GM12878 (cell line): ENCODE measurements around the gene NHERF2. TPM values are rescaled to one million over a fixed set of nuclear protein-coding genes. Genes with fewer than 3 reads are reported as not detected.
A peak's percentile ranks its signal among the peaks of the same experiment; 100 is the strongest.
"Not testable (repeated sequence)": the region's sequence is repeated elsewhere in the genome, so short reads cannot be mapped to it uniquely, and the experiment has no call there.

Experiments used
- ATAC-seq: fragments of 200-7000 bp; cut with Tn5 transposase; 3 replicates; pipeline ENCODE4 v1.9.1; 2020; ENCODE audit warnings: mild to moderate bottlenecking, moderate library complexity
- BruUV-seq: library from RNA; stranded (reverse); fragments of 400-500 nt; replicated peaks from 2 replicates; lab custom pipeline; 2021; lab: Mats Ljungman, UMichigan
- CTCF ChIA-PET: fragments of 300-600 bp; sonication (Branson Sonifier 250); formaldehyde crosslinking; extraction: SDS; loops from one replicate; lab custom pipeline; 2021; ENCODE audit warnings: inconsistent platforms; lab: Yijun Ruan, JAX
- POLR2A ChIA-PET: fragments of 350-600 bp; formaldehyde crosslinking; extraction: SDS; loops from one replicate; lab custom pipeline; 2021; ENCODE audit warnings: inconsistent platforms; lab: Charles Lee
- RAD21 ChIA-PET: fragments of 300-600 bp; sonication (Branson Sonifier 250); formaldehyde crosslinking; loops from one replicate; lab custom pipeline; 2023; ENCODE audit warnings: antibody characterized with exemption; ENCODE audit not compliant: unreplicated experiment; lab: Charles Lee
- SMC1A ChIA-PET: fragments of 300-600 bp; sonication (Branson Sonifier 250); formaldehyde crosslinking; loops from one replicate; lab custom pipeline; 2023; ENCODE audit not compliant: unreplicated experiment, uncharacterized antibody; lab: Charles Lee
- DNase-seq: peaks from one replicate; pipeline ENCODE4 v3.0.0-alpha.2; 2011; ENCODE audit warnings: low read depth, low spot score
- FAIRE-seq: peaks from 3 replicates; lab custom pipeline; 2011; peaks lifted over from hg19 to GRCh38; lab: Jason Lieb, UNC
- H2AFZ ChIP-seq: 2 replicates; pipeline ENCODE4 v1.6.0; 2011; ENCODE audit warnings: low read depth, low read length, control low read depth; ENCODE audit not compliant: control insufficient read depth
- H3K27ac ChIP-seq: 2 replicates; pipeline ENCODE4 v1.5.1; 2011; ENCODE audit warnings: control low read depth; ENCODE audit not compliant: control insufficient read depth, insufficient read depth
- H3K27me3 ChIP-seq, 2 experiments: replicated peaks in 1 of 2; 2 replicates each; pipeline versions ENCODE4 v1.6.0 to v1.6.1; 2011; ENCODE audit warnings: low read length in 1 of 2; ENCODE audit not compliant: control insufficient read depth in 2 of 2, insufficient read depth in 2 of 2
- H3K36me3 ChIP-seq, 2 experiments: 2 replicates each; pipeline ENCODE4 v1.5.1; 2011; ENCODE audit warnings: low read length in 1 of 2; ENCODE audit not compliant: control insufficient read depth in 2 of 2, insufficient read depth in 2 of 2
- H3K4me1 ChIP-seq: 2 replicates; pipeline ENCODE4 v1.6.1; 2011; ENCODE audit warnings: mild to moderate bottlenecking, low read length, moderate library complexity, mixed read lengths; ENCODE audit not compliant: control insufficient read depth, insufficient read depth
- H3K4me2 ChIP-seq: 2 replicates; pipeline ENCODE4 v1.6.0; 2011; ENCODE audit warnings: control low read depth; ENCODE audit not compliant: control insufficient read depth, insufficient read depth
- H3K4me3 ChIP-seq: fragments of 200-600 bp; sonication (generic); 2 replicates; pipeline ENCODE4 v1.5.1; 2016
- H3K79me2 ChIP-seq: 2 replicates; pipeline ENCODE4 v1.6.0; 2011; ENCODE audit warnings: low read length; ENCODE audit not compliant: control insufficient read depth, insufficient read depth
- H3K9ac ChIP-seq: 2 replicates; pipeline ENCODE4 v1.8.0; 2011; ENCODE audit warnings: low read length, control low read depth, mixed read lengths; ENCODE audit not compliant: control insufficient read depth, insufficient read depth
- H3K9me3 ChIP-seq: replicated peaks from 3 replicates; pipeline ENCODE4 v1.5.1; 2011; ENCODE audit warnings: mild to moderate bottlenecking, low read length; ENCODE audit not compliant: control insufficient read depth, insufficient read depth
- H4K20me1 ChIP-seq: 2 replicates; pipeline ENCODE4 v1.6.0; 2011; ENCODE audit not compliant: control insufficient read depth, insufficient read depth
- KAT2A ChIP-seq: conservative IDR thresholded peaks from 2 replicates; pipeline ENCODE4 v1.6.1; 2011; ENCODE audit warnings: low read depth, low read length; ENCODE audit not compliant: control insufficient read depth
- MYB ChIP-seq: fragments of 150-350 bp; IDR thresholded peaks from 2 replicates; pipeline ENCODE4 v1.6.1; 2014; ENCODE audit warnings: mild to moderate bottlenecking, low read depth, low read length, borderline replicate concordance
- NBN ChIP-seq: fragments of 450-650 bp; IDR thresholded peaks from 2 replicates; pipeline ENCODE4 v1.6.1; 2016
- RB1 ChIP-seq: fragments of 450-650 bp; formaldehyde crosslinking; IDR thresholded peaks from 2 replicates; pipeline ENCODE4 v1.6.1; 2017; ENCODE audit warnings: mild to moderate bottlenecking, borderline replicate concordance
- SMAD5 ChIP-seq: IDR thresholded peaks from 2 replicates; pipeline ENCODE4 v1.6.1; 2016; ENCODE audit warnings: antibody characterized with exemption, low read depth
- STAT3 ChIP-seq: IDR thresholded peaks from 2 replicates; pipeline ENCODE4 v1.6.1; 2011; ENCODE audit warnings: low read depth, low read length, improper control_type of control experiment
- WGBS: methylation state at CpG from one replicate; pipeline ENCODE4 v1.1.6; 2016; ENCODE audit warnings: low lambda C conversion rate; ENCODE audit not compliant: insufficient replicate concordance, insufficient coverage; ENCODE audit errors: missing lambda C conversion rate; 5-methylcytosine and 5-hydroxymethylcytosine counted together
- in situ Hi-C: fragments of 300-500 bp; cut with MboI; formaldehyde crosslinking; loops from 9 replicates; pipeline ENCODE4 v1.14.3; 2018; ENCODE audit warnings: mixed read lengths
- intact Hi-C: fragments of 100-400 bp; cut with micrococcal nuclease; formaldehyde crosslinking; loops from one replicate; pipeline ENCODE4 v1.14.2; 2022; ENCODE audit not compliant: unreplicated experiment
- polyA plus RNA-seq, 11 experiments: library from polyadenylated mRNA; depleted of rRNA in 4 of 11; unstranded in 6 of 11; stranded (reverse) in 5 of 11; fragments of >200 nt; fragmentation: Nextera tagmentation in 4 of 11; fragmentation: Illumina TruSeq in 1 of 11; extraction: Ambion mirVana in 4 of 11; extraction: Trizol in 1 of 11; gene quantifications; 1 replicate in 1 of 11; 2 replicates in 10 of 11; pipeline versions ENCODE4 v1.2.1 to v1.2.3, GENCODE V29; 2011 to 2016; ENCODE audit warnings: inconsistent platforms in 2 of 11, missing spikeins in 2 of 11, low read depth in 1 of 11
- total RNA-seq, 4 experiments: library from RNA; depleted of rRNA in 3 of 4; stranded (reverse); fragments of >200 nt in 3 of 4; fragmentation: Illumina TruSeq in 1 of 4; extraction: Trizol in 1 of 4; gene quantifications; 2 replicates each; pipeline versions ENCODE4 v1.2.1 to v1.2.3, GENCODE V29; 2013 to 2021

The NHERF2 gene
- total and polyA plus RNA-seq, 10 of the 15 experiments (the other 5 are each of a cell fraction or from before 2014, with no cell fraction given), result 0.05 to 0.31 (median 0.08) TPM; not detected in 4

DNA sequence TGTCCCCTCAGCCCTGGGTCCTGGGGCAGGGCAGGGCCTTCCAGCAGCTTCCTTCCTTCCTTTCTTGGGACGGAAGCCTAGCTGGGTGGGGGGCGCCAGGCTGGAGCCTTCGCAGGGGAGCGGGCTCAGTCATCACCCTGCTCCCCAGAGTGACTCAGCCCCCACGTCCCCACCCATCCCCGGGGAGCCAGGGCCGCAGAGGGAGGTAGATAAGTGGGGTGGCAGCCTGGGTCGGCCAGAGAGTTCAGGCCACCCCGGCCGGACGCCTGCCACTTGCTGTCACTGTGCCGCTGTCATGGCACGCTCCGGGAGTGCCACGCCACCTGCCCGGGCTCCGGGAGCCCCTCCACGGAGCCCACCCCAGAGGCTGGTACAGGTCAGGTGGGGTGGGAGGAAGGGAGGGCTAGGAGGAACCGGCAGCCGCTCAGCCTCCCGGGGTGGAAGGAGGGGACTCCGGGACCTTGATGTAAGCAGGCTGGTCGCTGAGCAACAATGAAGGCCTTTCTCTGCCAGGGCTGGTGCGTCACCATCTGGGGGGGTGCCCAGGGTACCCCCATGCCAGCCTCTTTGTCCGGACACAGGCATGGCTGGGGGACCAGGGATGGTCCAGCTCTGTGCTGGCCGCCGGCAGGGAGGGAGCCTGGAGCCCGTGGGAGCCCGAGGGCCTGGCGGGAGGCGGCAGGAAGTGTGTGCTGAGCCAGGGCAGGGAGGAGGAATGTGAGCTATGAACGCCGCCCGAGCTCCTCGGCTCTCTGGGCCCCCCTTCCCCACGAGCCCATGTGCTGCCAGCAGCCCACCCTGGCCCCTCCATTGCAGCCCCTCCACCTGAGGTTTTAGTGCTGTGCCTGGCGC, 6.6 kb downstream of the NHERF2 start:
- Histone ChIP-seq H3K4me1 (no peaks in the 10 kb centered on the region), H3K27me3 (peaks cover 3 to 4% of the 10 kb centered on the region in 2 experiments; a peak in 3 of 4 replicates), H3K36me3 (no peaks in the 10 kb centered on the region), H3K4me2 (no peak overlapping the region), H4K20me1 (no peaks in the 10 kb centered on the region)
- ChIA-PET RAD21 (no interaction called here), POLR2A (no interaction called here)
- in situ Hi-C loops, result no loop called here
- 11% methylated on average over 33 of the region's 37 CpGs for WGBS
- TF ChIP-seq MYB (no peak), RB1 (no peak), KAT2A (no peak), STAT3 (no peak), NBN (no peak), SMAD5 (no peak)
- TF ChIP-seq, all 136 proteins: peak for 0
- FAIRE-seq, result no peak
- ATAC-seq, result 0 out of 3 replicates have a peak, but pooled peaks have one; percentile 18
- Histone ChIP-seq H3K79me2 (no peaks in the 10 kb centered on the region), H3K9me3 (no peaks in the 10 kb centered on the region), H3K27ac (no peak overlapping the region), H3K9ac (no peak overlapping the region), H2AFZ (no peak overlapping the region), H3K4me3 (no peak overlapping the region)
- no TSS peak for BruUV-seq
- DNase-seq, result no peak
- SMC1A ChIA-PET, result no interaction called here
- intact Hi-C loops, result no loop called here
- CTCF ChIA-PET, result interaction anchor here (1.1 kb wide), 1 partner anchor 22 kb away, joined by 3 read pairs; no protein-coding TSS in a partner anchor

DNA sequence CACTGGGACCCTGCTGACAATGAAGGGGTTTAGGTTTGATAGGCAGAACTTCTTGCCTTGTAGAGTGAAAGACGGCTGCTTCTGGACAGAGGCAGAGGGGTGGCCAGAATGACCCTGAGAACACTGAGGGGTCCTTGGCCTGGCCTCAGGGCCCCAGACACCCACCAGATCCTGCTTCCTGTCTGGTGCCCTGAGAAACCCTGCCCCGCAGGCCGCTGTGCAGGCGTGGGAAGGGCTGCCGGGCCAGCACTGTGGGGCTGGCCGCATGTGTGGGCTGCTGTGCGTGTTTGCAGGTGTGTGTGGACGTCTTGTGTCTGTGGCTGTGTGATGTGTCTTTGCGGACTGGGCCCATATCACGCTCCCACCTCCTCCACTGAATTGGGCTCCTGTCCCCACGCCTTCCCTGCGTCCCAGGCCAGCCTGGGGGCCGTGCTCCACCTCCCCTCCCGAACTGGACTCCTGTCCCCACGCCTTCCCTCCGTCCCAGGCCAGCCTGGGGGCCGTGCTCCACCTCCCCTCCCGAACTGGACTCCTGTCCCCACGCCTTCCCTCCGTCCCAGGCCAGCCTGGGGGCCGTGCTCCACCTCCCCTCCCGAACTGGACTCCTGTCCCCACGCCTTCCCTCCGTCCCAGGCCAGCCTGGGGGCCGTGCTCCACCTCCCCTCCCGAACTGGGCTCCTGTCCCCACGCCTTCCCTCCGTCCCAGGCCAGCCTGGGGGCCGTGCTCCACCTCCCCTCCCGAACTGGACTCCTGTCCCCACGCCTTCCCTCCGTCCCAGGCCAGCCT, 7.4 kb downstream of the NHERF2 start:
- in situ Hi-C loops, CTCF ChIA-PET, H3K4me2 ChIP-seq: not testable (repeated sequence)

More for the DNA sequence above, 7.4 kb downstream of the NHERF2 start:
- POLR2A ChIA-PET, H3K9ac ChIP-seq, H3K4me1 ChIP-seq, ATAC-seq, DNase-seq, RAD21 ChIA-PET, H3K79me2 ChIP-seq, H4K20me1 ChIP-seq, intact Hi-C loops, H3K27ac ChIP-seq, H3K27me3 ChIP-seq, H3K9me3 ChIP-seq, H3K36me3 ChIP-seq, H3K4me3 ChIP-seq, H2AFZ ChIP-seq, BruUV-seq, SMC1A ChIA-PET, FAIRE-seq: not testable (repeated sequence)
- 60% methylated on average over 11 of the region's 32 CpGs for WGBS
